ENCODE data around the gene TMEM178B.
"Not testable (repeated sequence)": the region's sequence is repeated elsewhere in the genome, so short reads cannot be mapped to it uniquely, and the experiment has no call there.

TMEM178B gene

DNA sequence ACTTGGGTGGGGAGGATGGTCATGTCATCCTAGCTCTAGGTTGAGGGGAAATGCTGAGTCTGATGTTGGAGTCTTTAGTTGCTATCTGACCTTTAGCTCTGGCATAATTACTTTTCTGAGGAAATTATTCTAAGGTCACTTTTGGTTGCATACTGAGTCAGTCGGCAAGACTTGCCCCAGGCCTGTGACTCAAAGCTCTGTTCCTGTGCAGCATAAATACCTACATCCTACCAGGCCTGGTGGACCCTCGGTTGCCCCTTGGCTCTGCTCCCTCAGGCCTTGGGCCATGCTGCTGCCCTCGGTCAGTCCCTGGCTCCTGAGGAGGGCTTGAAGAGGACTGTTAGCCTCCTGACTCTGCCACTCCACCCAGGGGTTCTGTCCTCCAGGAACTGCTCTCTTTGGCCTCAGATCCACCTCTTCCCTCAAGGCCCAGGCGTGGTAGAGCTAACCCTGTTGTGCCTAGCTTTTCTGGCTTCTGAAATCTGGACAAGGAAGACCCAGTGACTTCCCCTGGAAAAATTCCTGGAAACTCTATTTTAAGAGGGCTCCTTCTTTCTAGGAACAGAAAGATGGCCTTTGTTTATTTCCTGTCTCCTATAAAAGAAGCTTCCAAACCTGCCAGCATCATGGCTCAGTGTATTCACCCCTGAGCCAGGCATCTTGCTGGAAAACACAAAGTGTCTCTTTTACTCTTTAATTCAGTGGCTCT lies 71.2 kb downstream of the TMEM178B start:
- DNase-seq (ENCODE audit: low spot score), result no peak

DNA sequence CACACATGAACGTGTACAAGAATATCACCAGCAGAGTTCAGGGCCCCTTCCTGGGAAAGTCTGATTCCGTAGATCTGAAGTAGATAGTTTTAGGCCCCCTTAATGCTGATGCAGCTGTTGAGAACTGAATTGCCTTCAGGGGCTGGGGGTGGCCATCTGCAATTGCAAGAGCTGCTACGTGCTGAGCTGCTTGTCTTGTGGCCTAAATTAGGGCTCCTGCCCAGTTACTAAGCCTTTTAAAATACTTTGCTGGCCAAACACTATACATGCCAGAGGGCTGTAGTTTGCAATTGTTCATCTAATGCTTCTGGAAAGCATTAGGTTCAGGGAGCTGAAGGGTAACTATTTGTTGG lies 71.7 kb downstream of the TMEM178B start:
- DNase-seq (ENCODE audit: low spot score), result no peak

- no peak for DNase-seq (ENCODE audit: low spot score)
Measured at GRCh38 chr7:141147482-141147881, 73.6 kb downstream of the TMEM178B start.

DNA sequence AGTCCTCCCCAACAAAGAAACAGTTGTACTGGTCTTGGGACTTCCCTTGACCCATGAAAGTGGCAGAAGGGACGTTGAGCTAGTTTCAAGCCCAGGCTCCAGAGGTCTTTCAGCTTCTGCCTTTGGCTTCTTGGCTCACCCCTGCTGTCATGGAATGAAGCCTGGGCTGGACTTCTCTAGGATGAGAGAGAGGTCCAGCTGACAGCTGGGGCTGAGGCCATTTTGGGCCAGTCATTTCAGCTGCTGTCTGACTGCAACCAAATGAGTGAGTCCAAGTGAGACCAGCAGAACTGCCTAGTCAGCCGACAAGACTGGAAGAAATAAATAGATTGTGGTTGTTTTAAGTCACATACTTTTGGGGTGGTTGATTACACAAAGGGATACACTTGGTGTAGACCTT lies 76.6 kb downstream of the TMEM178B start:
- DNase-seq (ENCODE audit: low spot score), result no peak

DNA sequence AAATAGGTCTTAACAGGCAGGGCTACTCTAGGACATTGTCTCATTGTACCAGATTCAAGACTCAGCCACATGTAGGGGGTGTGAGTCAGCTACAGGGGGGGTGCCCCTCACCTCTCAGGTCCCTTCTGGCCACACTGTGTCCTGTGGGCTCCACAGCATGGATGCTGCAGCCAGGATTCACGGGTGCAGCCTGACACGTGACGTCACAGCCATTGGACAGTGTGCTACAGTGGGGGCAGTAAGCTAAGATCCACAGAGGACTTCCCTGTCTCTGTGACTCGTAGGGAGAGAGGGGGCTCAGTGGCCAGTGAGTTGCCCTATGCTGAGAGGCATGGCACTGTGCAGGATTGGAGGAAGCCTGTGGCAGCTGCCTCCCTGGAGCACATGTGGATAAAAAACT lies 77.9 kb downstream of the TMEM178B start:
- DNase-seq (ENCODE audit: low spot score), result no peak

- no peak for DNase-seq (ENCODE audit: low spot score)
Measured at GRCh38 chr7:141153231-141153630, 79.4 kb downstream of the TMEM178B start.

GRCh38 chr7:141154131-141154732 lies 80.4 kb downstream of the TMEM178B start:
- no peak for DNase-seq (ENCODE audit: low spot score)

GRCh38 chr7:141156407-141156806 lies 82.5 kb downstream of the TMEM178B start:
- no peak for DNase-seq (ENCODE audit: low spot score)

DNA sequence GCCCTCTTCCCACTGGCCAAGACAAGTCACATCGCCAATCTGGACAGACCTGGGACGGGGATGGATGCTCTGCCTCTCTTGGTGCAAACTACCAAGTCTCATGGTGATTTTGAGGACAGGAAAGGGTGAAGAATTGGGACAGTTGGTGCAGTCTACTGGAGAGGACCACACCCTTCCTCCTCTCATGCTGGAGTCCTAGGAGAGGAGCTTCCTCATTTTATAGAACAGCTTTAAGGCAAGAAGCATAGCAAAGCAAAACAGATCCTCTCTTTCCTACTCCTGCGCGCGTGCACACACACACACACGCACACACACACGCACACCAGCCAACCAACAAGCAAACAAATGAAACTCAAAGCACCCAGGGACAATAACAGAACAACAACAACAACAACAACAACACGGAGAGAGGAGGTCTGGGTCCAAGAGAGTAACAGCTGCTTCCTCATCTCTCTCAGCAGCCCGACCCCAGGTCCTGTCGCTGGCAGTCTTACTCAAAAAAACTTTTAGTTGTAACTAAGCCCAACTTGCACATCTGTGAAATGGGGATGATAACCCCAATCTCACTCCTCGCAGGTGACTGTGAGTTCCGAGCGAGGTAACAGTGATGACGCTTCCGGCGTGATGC lies 83.4 kb downstream of the TMEM178B start:
- DNase-seq (ENCODE audit: low spot score), result no peak

DNA sequence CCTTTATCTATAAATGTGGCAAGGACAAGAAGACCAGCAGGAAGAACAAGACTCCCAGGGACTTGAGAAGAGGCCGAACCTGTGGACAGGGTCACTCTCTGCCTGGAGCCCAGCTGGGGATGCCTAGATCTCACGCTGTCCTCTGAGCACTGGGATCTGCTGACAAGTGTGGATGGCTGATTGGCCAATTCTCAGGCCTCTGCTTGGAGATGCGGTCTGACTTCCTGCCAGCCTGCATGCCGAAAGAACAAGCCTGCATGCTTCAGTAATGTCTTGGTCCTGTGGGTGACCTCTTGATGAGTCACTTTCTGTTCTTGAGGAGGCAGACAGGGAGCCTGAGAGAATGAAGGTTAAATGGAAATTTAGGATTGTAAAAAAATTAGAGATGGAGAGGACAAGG lies 84.7 kb downstream of the TMEM178B start:
- no peak for DNase-seq (ENCODE audit: low spot score)

- DNase-seq (ENCODE audit: low spot score), result no peak
Measured at GRCh38 chr7:141160246-141160860, 86.5 kb downstream of the TMEM178B start.

DNA sequence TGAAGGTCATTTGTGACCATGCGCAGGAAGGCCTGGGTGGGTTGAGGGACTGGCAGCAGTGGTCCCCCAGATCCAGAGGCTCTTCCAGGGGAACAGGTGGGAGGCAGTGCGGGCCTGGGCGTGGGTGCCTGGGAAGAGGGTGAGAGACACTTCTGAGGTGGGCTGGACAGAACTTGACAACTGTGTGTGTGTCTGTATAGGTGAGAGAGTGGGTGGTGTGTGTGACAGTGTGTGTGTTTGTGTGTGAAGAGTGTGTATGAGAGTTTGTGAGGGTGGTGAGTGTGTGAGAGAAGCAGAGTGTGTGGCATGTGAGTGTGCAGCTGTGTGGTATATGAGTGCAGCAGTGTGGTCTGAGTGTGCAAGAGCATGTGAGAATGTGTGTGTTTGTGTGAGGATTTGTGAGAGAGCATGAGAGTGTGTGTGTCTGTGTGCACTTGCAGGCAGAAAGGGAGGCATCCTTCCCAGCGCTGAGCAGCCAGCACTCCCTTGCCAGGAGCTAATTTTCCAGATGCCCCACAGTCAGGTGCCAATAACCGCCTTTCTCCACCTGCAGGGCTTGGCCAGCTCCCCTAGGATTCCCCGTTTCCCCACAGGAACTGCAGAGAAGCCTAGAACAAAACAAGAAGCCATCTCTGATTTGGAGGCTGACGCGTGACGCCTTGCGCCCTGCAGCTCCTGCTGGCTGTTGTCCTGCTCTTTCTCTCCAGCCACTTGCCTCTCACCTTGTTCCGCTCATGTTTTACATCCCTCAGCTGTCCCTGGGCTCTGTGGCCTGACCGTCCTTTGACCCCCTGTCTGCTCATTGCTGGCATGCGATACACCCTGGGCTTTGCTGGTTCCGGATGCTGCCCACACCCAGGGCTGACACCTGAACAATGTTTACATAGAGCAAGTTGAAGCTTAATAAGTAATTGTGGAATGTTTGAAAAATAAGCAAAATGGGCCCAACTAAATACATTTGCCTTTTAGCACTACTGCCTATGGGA lies 88.0 kb downstream of the TMEM178B start:
- no peak for DNase-seq (ENCODE audit: low spot score)

GRCh38 chr7:141165521-141165920 lies 91.7 kb downstream of the TMEM178B start:
- no peak for DNase-seq (ENCODE audit: low spot score)

DNA sequence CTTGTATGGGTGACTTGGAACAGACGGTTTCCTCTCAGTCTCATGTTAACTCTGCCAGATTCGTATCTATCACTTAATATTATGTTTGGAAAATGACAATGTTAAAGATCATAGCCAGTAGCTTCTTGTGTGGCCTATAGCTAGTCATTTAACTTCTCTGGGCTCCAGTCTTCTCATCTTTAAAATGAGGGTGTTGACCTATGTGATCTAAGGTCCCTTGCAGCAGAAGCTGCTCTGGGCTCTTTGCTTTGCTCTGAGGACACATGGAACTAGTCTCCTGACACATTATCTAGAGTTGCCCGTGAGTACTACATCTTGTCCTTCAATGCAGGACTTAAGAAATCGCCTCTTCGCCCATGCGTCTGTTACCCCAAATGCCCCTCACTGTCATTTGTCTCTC lies 93.1 kb downstream of the TMEM178B start:
- no peak for DNase-seq (ENCODE audit: low spot score)

DNA sequence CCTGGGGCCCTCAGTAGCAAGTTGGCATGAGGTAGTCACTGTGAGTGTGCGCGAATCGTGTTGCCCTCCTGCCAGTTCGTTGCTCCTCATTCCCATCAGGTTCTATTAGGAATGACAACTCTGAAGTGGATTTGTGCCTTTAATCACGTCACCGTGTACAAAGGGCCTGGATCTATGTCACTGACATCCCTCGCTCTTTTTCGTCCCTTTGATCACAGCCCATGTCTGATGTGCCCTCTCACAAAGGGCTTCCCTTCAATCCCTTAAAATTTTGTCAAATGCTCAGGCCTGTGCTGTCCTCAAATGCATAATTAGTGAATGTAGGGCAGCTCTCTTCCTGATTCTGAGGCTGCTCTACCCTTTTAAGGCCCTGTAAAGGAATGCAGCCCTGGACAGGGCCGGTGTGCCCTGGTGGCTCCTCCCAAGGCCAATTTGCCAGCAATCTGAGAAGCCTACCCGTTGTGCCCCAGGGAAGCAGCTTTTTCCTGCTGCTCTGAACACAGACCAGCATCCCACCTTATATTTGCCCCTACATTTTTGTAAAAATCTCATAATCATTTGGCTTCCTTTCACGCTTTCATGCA lies 93.6 kb downstream of the TMEM178B start:
- DNase-seq (ENCODE audit: low spot score), result no peak

GRCh38 chr7:141169157-141169556 lies 95.3 kb downstream of the TMEM178B start:
- not testable (repeated sequence) for DNase-seq (ENCODE audit: low spot score)

- DNase-seq (ENCODE audit: low spot score), result not testable (repeated sequence)
Measured at GRCh38 chr7:141175728-141176127, 101.9 kb downstream of the TMEM178B start.

DNA sequence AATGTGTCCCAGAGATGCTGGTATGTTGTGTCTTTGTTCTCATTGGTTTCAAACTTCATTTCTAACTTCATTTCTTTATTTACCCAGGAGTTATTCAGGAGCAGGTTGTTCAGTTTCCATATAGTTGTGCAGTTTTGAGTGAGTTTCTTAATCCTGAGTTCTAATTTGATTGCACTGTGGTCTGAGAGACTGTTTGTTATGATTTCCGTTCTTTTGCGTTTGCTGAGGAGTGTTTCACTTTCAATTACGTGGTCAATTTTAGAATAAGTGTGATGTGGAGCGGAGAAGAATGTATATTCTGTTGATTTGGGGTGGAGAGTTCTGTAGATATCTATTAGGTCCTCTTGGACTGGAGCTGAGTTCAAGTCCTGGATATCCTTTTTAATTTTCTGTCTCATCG lies 103.3 kb downstream of the TMEM178B start:
- not testable (repeated sequence) for DNase-seq (ENCODE audit: low spot score)

DNA sequence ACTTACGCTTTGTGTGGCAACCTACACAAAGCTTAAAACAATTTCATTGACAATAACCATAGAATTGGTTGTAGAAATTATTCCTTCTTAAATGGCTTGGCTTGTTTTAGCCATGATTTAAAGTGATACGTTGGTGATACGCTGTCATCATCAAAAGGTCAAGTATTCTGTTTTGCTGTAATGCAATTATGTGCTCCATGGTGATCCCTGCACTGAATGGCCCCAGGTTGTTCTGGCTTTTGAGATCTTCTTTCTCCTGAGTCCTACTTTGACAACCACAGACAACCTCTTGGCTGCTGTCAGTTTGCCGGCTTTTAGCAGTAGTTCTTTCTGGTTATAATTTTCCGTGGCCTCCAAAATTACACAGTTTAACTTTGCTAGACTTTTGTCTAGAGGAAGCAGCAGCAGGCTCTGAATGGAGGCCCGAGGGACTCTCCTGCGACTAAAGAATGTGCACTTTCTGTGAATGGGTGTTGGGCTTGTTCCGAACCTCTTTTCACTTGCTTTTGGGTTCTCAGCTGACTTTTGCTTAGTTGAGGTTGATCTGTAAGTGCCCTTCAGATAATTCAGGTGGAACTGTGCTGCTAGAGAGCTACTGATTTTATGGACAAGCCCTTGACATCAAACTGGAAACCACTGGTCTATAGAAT lies 104.7 kb downstream of the TMEM178B start:
- DNase-seq (ENCODE audit: low spot score), result no peak

DNA sequence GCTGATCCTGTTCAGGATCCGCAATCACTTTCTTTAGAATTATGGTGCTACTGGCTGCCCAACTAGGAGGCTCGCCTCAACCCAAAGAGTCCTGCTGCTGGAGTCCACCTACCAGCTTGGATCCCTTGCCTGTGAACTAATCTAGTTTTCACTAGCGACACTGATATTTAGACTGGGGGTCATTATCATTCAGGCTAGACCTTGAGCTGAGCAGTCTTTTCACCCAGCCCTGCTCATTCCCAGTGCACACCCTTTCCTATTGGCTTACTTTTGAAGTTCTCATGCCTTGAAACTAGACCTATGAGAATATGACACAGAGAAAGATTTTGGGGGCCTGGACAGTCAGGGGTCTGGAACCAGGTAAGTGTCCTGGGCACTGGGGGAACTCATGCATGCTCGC lies 107.9 kb downstream of the TMEM178B start:
- DNase-seq (ENCODE audit: low spot score), result no peak

Data from HuH-7 (cell line).